Calu3 (cell line): ENCODE results near the gene MYBPHL. TPM values are rescaled to one million over a fixed set of nuclear protein-coding genes. Genes with fewer than 3 reads are reported as not detected.

Experiments used
- BruUV-seq: library from RNA; stranded (reverse); fragments of 400-500 nt; replicated peaks from 2 replicates; lab custom pipeline; 2021; lab: Mats Ljungman, UMichigan
- CTCF ChIA-PET: fragments of 300-600 bp; sonication (Branson Sonifier 250); formaldehyde crosslinking; loops from one replicate; lab custom pipeline; 2022; ENCODE audit warnings: antibody characterized with exemption; lab: Charles Lee
- DNase-seq: peaks from one replicate; pipeline ENCODE4 v3.0.0; 2022
- H3K27ac Mint-ChIP-seq: one replicate; pipeline ENCODE4 v1.8.0; 2022; ENCODE audit warnings: mixed read lengths; ENCODE audit not compliant: unreplicated experiment
- H3K27me3 Mint-ChIP-seq: one replicate; pipeline ENCODE4 v1.8.0; 2022; ENCODE audit warnings: mixed read lengths; ENCODE audit not compliant: unreplicated experiment
- H3K36me3 Mint-ChIP-seq: one replicate; pipeline ENCODE4 v1.8.0; 2022; ENCODE audit warnings: mild to moderate bottlenecking, moderate library complexity, mixed read lengths; ENCODE audit not compliant: insufficient read depth, unreplicated experiment
- H3K4me1 Mint-ChIP-seq: one replicate; pipeline ENCODE4 v1.8.0; 2022; ENCODE audit warnings: mild to moderate bottlenecking, low read depth, mixed read lengths; ENCODE audit not compliant: unreplicated experiment
- H3K4me3 Mint-ChIP-seq: one replicate; pipeline ENCODE4 v1.8.0; 2022; ENCODE audit warnings: mild to moderate bottlenecking, low read depth, moderate library complexity, mixed read lengths; ENCODE audit not compliant: unreplicated experiment
- H3K9me3 Mint-ChIP-seq: one replicate; pipeline ENCODE4 v1.8.0; 2022; ENCODE audit warnings: low read depth, mixed read lengths; ENCODE audit not compliant: unreplicated experiment
- intact Hi-C: fragments of 100-400 bp; cut with micrococcal nuclease; formaldehyde crosslinking; loops from one replicate; pipeline ENCODE4 v1.10.0; 2022; ENCODE audit not compliant: unreplicated experiment
- total RNA-seq: library from RNA; stranded (reverse); gene quantifications from 2 replicates; pipeline ENCODE4 v1.2.3, GENCODE V29; 2022
- TF ChIP-seq, protein P1 (sequence below): fragments of 200-600 bp; IDR thresholded peaks from one replicate; pipeline ENCODE4 v1.8.0; 2022; ENCODE audit warnings: antibody characterized with exemption; ENCODE audit not compliant: unreplicated experiment

Gene MYBPHL
- total RNA-seq, 1 experiment from 2014 or later: not detected

DNA sequence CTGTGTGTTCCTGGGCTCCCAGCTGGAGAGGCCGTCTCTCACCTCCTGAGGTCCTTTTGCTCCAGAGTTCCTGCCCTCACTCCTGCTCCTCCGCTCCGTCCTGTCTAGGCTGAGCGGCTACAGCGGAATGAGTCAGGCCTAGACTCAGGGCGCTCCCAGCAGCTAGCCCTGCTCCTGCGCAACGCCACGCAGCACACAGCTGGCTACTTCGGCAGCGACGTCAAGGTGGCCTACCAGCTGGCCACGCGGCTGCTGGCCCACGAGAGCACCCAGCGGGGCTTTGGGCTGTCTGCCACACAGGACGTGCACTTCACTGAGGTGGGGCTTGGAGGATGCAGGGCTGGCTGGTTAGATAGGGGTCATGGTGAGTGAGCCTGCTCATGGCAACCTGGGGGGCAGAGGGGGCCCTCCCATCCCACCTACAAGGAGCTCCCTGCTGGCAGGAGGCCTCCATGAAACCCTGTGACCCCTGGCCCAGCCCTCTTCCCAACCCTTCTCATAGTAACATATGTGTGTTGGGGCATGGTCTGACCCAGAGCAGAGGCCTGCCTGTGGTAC, 39.0 kb downstream of the MYBPHL start:
- Mint-ChIP-seq H3K27ac (no peak overlapping the region), H3K4me3 (no peak overlapping the region), H3K27me3 (no peaks in the 10 kb centered on the region), H3K36me3 (peaks cover 10% of the 10 kb centered on the region), H3K9me3 (peaks cover 2% of the 10 kb centered on the region), H3K4me1 (peaks cover 7% of the 10 kb centered on the region)
- no peak for DNase-seq
- intact Hi-C loops: no loop called here
- TF ChIP-seq, protein P1, sequence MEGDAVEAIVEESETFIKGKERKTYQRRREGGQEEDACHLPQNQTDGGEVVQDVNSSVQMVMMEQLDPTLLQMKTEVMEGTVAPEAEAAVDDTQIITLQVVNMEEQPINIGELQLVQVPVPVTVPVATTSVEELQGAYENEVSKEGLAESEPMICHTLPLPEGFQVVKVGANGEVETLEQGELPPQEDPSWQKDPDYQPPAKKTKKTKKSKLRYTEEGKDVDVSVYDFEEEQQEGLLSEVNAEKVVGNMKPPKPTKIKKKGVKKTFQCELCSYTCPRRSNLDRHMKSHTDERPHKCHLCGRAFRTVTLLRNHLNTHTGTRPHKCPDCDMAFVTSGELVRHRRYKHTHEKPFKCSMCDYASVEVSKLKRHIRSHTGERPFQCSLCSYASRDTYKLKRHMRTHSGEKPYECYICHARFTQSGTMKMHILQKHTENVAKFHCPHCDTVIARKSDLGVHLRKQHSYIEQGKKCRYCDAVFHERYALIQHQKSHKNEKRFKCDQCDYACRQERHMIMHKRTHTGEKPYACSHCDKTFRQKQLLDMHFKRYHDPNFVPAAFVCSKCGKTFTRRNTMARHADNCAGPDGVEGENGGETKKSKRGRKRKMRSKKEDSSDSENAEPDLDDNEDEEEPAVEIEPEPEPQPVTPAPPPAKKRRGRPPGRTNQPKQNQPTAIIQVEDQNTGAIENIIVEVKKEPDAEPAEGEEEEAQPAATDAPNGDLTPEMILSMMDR: no peak
- BruUV-seq: no TSS peak
- CTCF ChIA-PET: interaction anchor here (1.1 kb wide), 1 partner anchor 15 kb away, joined by 4 read pairs; the partner anchor contains the start of gene PSRC1

DNA sequence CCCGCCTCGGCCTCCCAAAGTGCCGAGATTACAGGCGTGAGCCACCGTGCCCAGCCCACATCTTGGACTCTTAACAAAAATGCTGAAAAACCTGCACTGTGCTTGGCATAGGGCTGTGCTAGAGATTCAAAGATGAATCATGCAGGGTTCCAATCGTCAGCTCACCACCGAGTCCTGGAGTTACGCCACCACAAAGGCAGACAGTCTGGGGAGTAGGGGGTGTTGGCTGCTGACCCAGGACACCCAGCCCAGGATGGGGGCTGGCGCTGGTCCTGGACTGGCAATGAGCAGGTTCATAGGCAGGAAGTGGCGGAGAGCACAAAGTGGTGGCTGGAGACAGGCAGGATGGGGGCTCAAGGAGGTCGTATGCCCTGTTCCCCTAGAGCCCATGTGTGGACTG, 39.8 kb downstream of the MYBPHL start:
- H3K27me3 Mint-ChIP-seq: no peaks in the 10 kb centered on the region
- TF ChIP-seq, protein P1: no peak

DNA sequence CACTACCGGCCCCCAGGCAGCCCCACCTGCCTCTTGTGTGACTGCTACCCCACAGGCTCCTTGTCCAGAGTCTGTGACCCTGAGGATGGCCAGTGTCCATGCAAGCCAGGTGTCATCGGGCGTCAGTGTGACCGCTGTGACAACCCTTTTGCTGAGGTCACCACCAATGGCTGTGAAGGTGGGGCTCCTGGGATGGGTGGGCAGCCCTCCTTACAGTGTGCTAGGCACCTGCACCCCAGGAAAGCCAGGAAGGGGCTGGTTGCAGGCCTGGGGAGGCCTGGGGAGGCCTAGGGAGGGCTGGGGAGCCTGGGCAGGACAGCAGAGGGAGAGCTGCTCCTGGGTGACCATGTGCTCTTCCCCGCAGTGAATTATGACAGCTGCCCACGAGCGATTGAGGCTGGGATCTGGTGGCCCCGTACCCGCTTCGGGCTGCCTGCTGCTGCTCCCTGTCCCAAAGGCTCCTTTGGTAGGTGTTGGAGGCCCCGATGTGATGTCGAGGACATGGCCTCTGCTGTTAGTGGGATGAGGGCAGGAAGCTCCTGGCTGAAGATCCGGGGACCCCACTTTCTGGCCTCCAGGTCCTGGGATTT, 41.0 kb downstream of the MYBPHL start:
- Mint-ChIP-seq H3K9me3 (peaks cover 2% of the 10 kb centered on the region), H3K27me3 (no peaks in the 10 kb centered on the region), H3K4me1 (peaks cover 7% of the 10 kb centered on the region), H3K4me3 (no peak overlapping the region), H3K36me3 (peaks cover 7% of the 10 kb centered on the region), H3K27ac (no peak overlapping the region)
- CTCF ChIA-PET: no interaction called here
- no peak for DNase-seq
- intact Hi-C loops: no loop called here
- BruUV-seq: no TSS peak
- TF ChIP-seq, protein P1: no peak

More for the DNA sequence above, 39.8 kb downstream of the MYBPHL start:
- intact Hi-C loops: no loop called here
- no peak for DNase-seq
- CTCF ChIA-PET: interaction anchor here (0.7 to 1.1 kb wide), 2 partner anchors 16 to 56 kb away, joined by 4 read pairs; partner anchors contain the start of gene PSRC1
- Mint-ChIP-seq H3K4me1 (peaks cover 7% of the 10 kb centered on the region), H3K27ac (no peak overlapping the region), H3K4me3 (no peak overlapping the region), H3K9me3 (peaks cover 2% of the 10 kb centered on the region), H3K36me3 (peaks cover 7% of the 10 kb centered on the region)
- no TSS peak for BruUV-seq

DNA sequence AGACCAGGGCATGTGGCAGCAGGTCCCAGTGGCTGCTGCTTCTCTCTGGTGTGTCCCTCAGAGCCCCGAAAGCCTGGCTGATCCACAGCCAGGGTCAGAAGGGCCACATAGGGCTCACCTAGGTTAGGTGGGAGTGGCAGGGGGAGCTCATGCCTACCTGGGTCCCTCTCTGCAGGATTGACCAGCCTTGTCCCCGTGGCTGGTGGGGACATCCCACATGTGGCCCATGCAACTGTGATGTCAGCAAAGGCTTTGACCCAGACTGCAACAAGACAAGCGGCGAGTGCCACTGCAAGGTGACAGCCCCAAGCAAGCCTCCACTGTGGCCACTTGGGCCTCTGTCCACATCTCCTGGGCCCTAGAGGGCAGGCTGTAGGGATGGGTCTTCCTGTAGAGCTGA, 41.8 kb downstream of the MYBPHL start:
- H3K36me3 Mint-ChIP-seq: peaks cover 7% of the 10 kb centered on the region
- H3K4me3 Mint-ChIP-seq: no peak overlapping the region
- CTCF ChIA-PET: no interaction called here
- H3K4me1 Mint-ChIP-seq: peaks cover 7% of the 10 kb centered on the region
- TF ChIP-seq, protein P1: no peak
- BruUV-seq: no TSS peak
- H3K27me3 Mint-ChIP-seq: no peaks in the 10 kb centered on the region
- intact Hi-C loops: no loop called here
- H3K9me3 Mint-ChIP-seq: peaks cover 2% of the 10 kb centered on the region
- H3K27ac Mint-ChIP-seq: no peak overlapping the region
- DNase-seq: no peak
